BLaER1 (cell line): ENCODE results near the gene CAPN10.

ENCODE experiments used
- H3K27ac ChIP-seq: shearing (Covaris generic); formaldehyde crosslinking; 2 replicates; pipeline ENCODE4 v1.8.1; 2022
- H3K27me3 ChIP-seq: shearing (Covaris generic); formaldehyde crosslinking; 2 replicates; pipeline ENCODE4 v1.8.1; 2022
- H3K36me3 ChIP-seq: shearing (Covaris generic); formaldehyde crosslinking; 2 replicates; pipeline ENCODE4 v1.8.1; 2022
- H3K4me1 ChIP-seq: shearing (Covaris generic); formaldehyde crosslinking; 2 replicates; pipeline ENCODE4 v1.8.1; 2022
- H3K4me2 ChIP-seq: shearing (Covaris generic); formaldehyde crosslinking; 2 replicates; pipeline ENCODE4 v1.8.1; 2022
- H3K4me3 ChIP-seq: shearing (Covaris generic); formaldehyde crosslinking; 2 replicates; pipeline ENCODE4 v1.8.1; 2022
- H3K9ac ChIP-seq: shearing (Covaris generic); formaldehyde crosslinking; 2 replicates; pipeline ENCODE4 v1.8.1; 2022
- H3K9me3 ChIP-seq: shearing (Covaris generic); formaldehyde crosslinking; 2 replicates; pipeline ENCODE4 v1.8.1; 2022
- H4K20me1 ChIP-seq: shearing (Covaris generic); formaldehyde crosslinking; 2 replicates; pipeline ENCODE4 v1.8.1; 2022
- Cebpa-rat ChIP-seq: shearing (Covaris generic); IDR thresholded peaks from 2 replicates; pipeline ENCODE4 v1.8.1; 2022

Gene CAPN10

GRCh38 chr2:240579071-240579762, 7.3 kb upstream of the CAPN10 start:
- Histone ChIP-seq H3K4me1 (peaks cover 38% of the 10 kb centered on the region), H4K20me1 (peaks cover 64% of the 10 kb centered on the region), H3K9ac (no peak overlapping the region), H3K4me2 (no peak overlapping the region), H3K4me3 (no peak overlapping the region), H3K27me3 (no peaks in the 10 kb centered on the region), H3K27ac (peak overlapping the region; percentile 45), H3K9me3 (peaks cover 11% of the 10 kb centered on the region), H3K36me3 (peaks cover 91% of the 10 kb centered on the region)
- no peak for TF ChIP-seq Cebpa-rat

- Histone ChIP-seq H3K4me1 (peaks cover 43% of the 10 kb centered on the region), H3K4me2 (no peak overlapping the region), H3K9me3 (peaks cover 11% of the 10 kb centered on the region), H3K4me3 (no peak overlapping the region), H3K9ac (0 out of 2 replicates have a peak overlapping the region, but pooled peaks have one; percentile 19), H3K27ac (peak overlapping the region; percentile 56), H3K36me3 (peaks cover 84% of the 10 kb centered on the region), H4K20me1 (peaks cover 59% of the 10 kb centered on the region), H3K27me3 (no peaks in the 10 kb centered on the region)
- TF ChIP-seq Cebpa-rat = no peak
Measured at GRCh38 chr2:240579771-240580614, 6.5 kb upstream of the CAPN10 start.

- peaks cover 11% of the 10 kb centered on the region for H3K9me3 ChIP-seq
- no peaks in the 10 kb centered on the region for H3K27me3 ChIP-seq
- peaks cover 51% of the 10 kb centered on the region for H4K20me1 ChIP-seq
- H3K27ac ChIP-seq = peak overlapping the region; percentile 11; the same call in 1 of the 2 replicates
- no peak overlapping the region for H3K4me3 ChIP-seq
- peaks cover 51% of the 10 kb centered on the region for H3K4me1 ChIP-seq
- peak overlapping the region; percentile 94 for H3K4me2 ChIP-seq
- peaks cover 66% of the 10 kb centered on the region for H3K36me3 ChIP-seq
- no peak overlapping the region for H3K9ac ChIP-seq
- TF ChIP-seq Cebpa-rat = no peak
Measured at GRCh38 chr2:240581811-240582210, 4.7 kb upstream of the CAPN10 start.

GRCh38 chr2:240582781-240583180, 3.8 kb upstream of the CAPN10 start:
- H3K9me3 ChIP-seq = peaks cover 11% of the 10 kb centered on the region
- no peak overlapping the region for H3K4me3 ChIP-seq
- H3K9ac ChIP-seq = no peak overlapping the region
- H3K27ac ChIP-seq = peak overlapping the region; percentile 99
- H3K4me1 ChIP-seq = peaks cover 57% of the 10 kb centered on the region
- no peak for TF ChIP-seq Cebpa-rat
- peaks cover 56% of the 10 kb centered on the region for H3K36me3 ChIP-seq
- H4K20me1 ChIP-seq = peaks cover 51% of the 10 kb centered on the region
- peak overlapping the region; percentile 94 for H3K4me2 ChIP-seq
- no peaks in the 10 kb centered on the region for H3K27me3 ChIP-seq

- Histone ChIP-seq H3K4me3 (0 out of 2 replicates have a peak overlapping the region, but pooled peaks have one; percentile 33), H3K9ac (peak overlapping the region; percentile 58; the same call in 1 of the 2 replicates), H4K20me1 (peaks cover 51% of the 10 kb centered on the region), H3K9me3 (peaks cover 11% of the 10 kb centered on the region), H3K36me3 (peaks cover 46% of the 10 kb centered on the region), H3K27ac (peak overlapping the region; percentile 99), H3K4me1 (peaks cover 67% of the 10 kb centered on the region), H3K27me3 (no peaks in the 10 kb centered on the region), H3K4me2 (peak overlapping the region; percentile 94)
- TF ChIP-seq Cebpa-rat = no peak
Measured at GRCh38 chr2:240583774-240584173, 2.8 kb upstream of the CAPN10 start.

GRCh38 chr2:240584486-240585031, 2.0 kb upstream of the CAPN10 start:
- peak overlapping the region; percentile 98 for H3K4me3 ChIP-seq
- H3K9me3 ChIP-seq = peaks cover 11% of the 10 kb centered on the region
- peak overlapping the region; percentile 99 for H3K27ac ChIP-seq
- peaks cover 52% of the 10 kb centered on the region for H4K20me1 ChIP-seq
- peak overlapping the region; percentile 94 for H3K4me2 ChIP-seq
- H3K36me3 ChIP-seq = peaks cover 45% of the 10 kb centered on the region
- H3K27me3 ChIP-seq = no peaks in the 10 kb centered on the region
- TF ChIP-seq Cebpa-rat = peak; percentile 58; the same call in 1 of the 2 replicates
- peaks cover 72% of the 10 kb centered on the region for H3K4me1 ChIP-seq
- H3K9ac ChIP-seq = peak overlapping the region; percentile 96

- peak; percentile 1; the same call in 1 of the 2 replicates for TF ChIP-seq Cebpa-rat
- Histone ChIP-seq H3K9ac (peak overlapping the region; percentile 96), H3K4me1 (peaks cover 67% of the 10 kb centered on the region), H3K4me3 (peak overlapping the region; percentile 98), H3K9me3 (peaks cover 11% of the 10 kb centered on the region), H3K4me2 (peak overlapping the region; percentile 94), H3K36me3 (peaks cover 45% of the 10 kb centered on the region), H3K27ac (peak overlapping the region; percentile 99), H3K27me3 (no peaks in the 10 kb centered on the region), H4K20me1 (peaks cover 52% of the 10 kb centered on the region)
Measured at GRCh38 chr2:240585101-240585500, 1.4 kb upstream of the CAPN10 start.

GRCh38 chr2:240585681-240586197, 795 bp upstream of the CAPN10 start:
- Histone ChIP-seq H3K9ac (peak overlapping the region; percentile 96), H3K27ac (peak overlapping the region; percentile 99), H3K4me2 (peak overlapping the region; percentile 94), H3K4me1 (peaks cover 61% of the 10 kb centered on the region), H3K27me3 (no peaks in the 10 kb centered on the region), H3K9me3 (peaks cover 11% of the 10 kb centered on the region), H3K4me3 (peak overlapping the region; percentile 98), H4K20me1 (peaks cover 53% of the 10 kb centered on the region), H3K36me3 (peaks cover 45% of the 10 kb centered on the region)
- no peak for TF ChIP-seq Cebpa-rat

GRCh38 chr2:240586919-240587800, 626 bp downstream of the CAPN10 start:
- Histone ChIP-seq H3K4me1 (peaks cover 57% of the 10 kb centered on the region), H3K9me3 (no peaks in the 10 kb centered on the region), H3K9ac (peak overlapping the region; percentile 96), H3K4me3 (peak overlapping the region; percentile 98), H3K27ac (peak overlapping the region; percentile 99), H4K20me1 (peaks cover 67% of the 10 kb centered on the region), H3K27me3 (no peaks in the 10 kb centered on the region), H3K36me3 (peaks cover 45% of the 10 kb centered on the region), H3K4me2 (peak overlapping the region; percentile 90)
- TF ChIP-seq Cebpa-rat = no peak
